Neural progenitor cell (in vitro differentiated cells): ENCODE data around the gene TMEM134. TPM values are rescaled to one million over a fixed set of nuclear protein-coding genes. Genes with fewer than 3 reads are reported as not detected.
A peak's percentile ranks its signal among the peaks of the same experiment; 100 is the strongest.
"Not testable (repeated sequence)": the region's sequence is repeated elsewhere in the genome, so short reads cannot be mapped to it uniquely, and the experiment has no call there.

Experiments used
- DNase-seq: peaks from one replicate; pipeline ENCODE4 v3.0.0-alpha.2; 2016; ENCODE audit warnings: low spot score
- H2AFZ ChIP-seq: fragments of 200-600 bp; sonication (generic); replicated peaks from 2 replicates; pipeline ENCODE4 v1.6.1; 2016; ENCODE audit warnings: antibody characterized with exemption
- H3F3A ChIP-seq: fragments of 200-600 bp; sonication (generic); 2 replicates; pipeline ENCODE4 v1.6.1; 2016; ENCODE audit warnings: antibody characterized with exemption, low read depth
- H3K27ac ChIP-seq: fragments of 200-600 bp; sonication (generic); 2 replicates; pipeline ENCODE4 v1.5.1; 2016; ENCODE audit warnings: mild to moderate bottlenecking
- H3K27me3 ChIP-seq: fragments of 200-600 bp; sonication (generic); 2 replicates; pipeline ENCODE4 v1.6.1; 2016; ENCODE audit warnings: mild to moderate bottlenecking, moderate library complexity
- H3K36me3 ChIP-seq: fragments of 200-600 bp; sonication (generic); 2 replicates; pipeline ENCODE4 v1.5.1; 2016
- H3K4me1 ChIP-seq: fragments of 200-600 bp; sonication (generic); 2 replicates; pipeline ENCODE4 v1.6.1; 2016; ENCODE audit warnings: mixed run types
- H3K4me2 ChIP-seq: fragments of 200-600 bp; sonication (generic); 2 replicates; pipeline ENCODE4 v1.6.1; 2016
- H3K4me3 ChIP-seq: fragments of 200-600 bp; sonication (generic); 2 replicates; pipeline ENCODE4 v1.5.1; 2016
- H3K79me2 ChIP-seq: fragments of 200-600 bp; sonication (generic); 2 replicates; pipeline ENCODE4 v1.6.1; 2016; ENCODE audit warnings: low read depth
- H3K9ac ChIP-seq: fragments of 200-600 bp; sonication (generic); 2 replicates; pipeline ENCODE4 v1.6.1; 2016
- H3K9me3 ChIP-seq: fragments of 200-600 bp; sonication (generic); 2 replicates; pipeline ENCODE4 v1.5.1; 2016; ENCODE audit warnings: low read depth
- H4K20me1 ChIP-seq: fragments of 200-600 bp; sonication (generic); 2 replicates; pipeline ENCODE4 v1.6.1; 2016; ENCODE audit warnings: low read depth
- H3K27ac Mint-ChIP-seq: 3 replicates; pipeline ENCODE4 v1.8.0; 2021; ENCODE audit warnings: mixed read lengths
- H3K27me3 Mint-ChIP-seq: 2 replicates; pipeline ENCODE4 v1.8.0; 2022; ENCODE audit warnings: low read depth, mild to moderate bottlenecking, inconsistent platforms, moderate library complexity, mixed read lengths; ENCODE audit not compliant: insufficient read depth
- H3K36me3 Mint-ChIP-seq: 3 replicates; pipeline ENCODE4 v1.8.0; 2021; ENCODE audit warnings: mixed read lengths
- H3K4me1 Mint-ChIP-seq: 3 replicates; pipeline ENCODE4 v1.8.0; 2021; ENCODE audit warnings: mixed read lengths
- H3K4me3 Mint-ChIP-seq: 3 replicates; pipeline ENCODE4 v1.8.0; 2021; ENCODE audit warnings: mild to moderate bottlenecking, moderate library complexity, mixed read lengths
- H3K9me3 Mint-ChIP-seq: 3 replicates; pipeline ENCODE4 v1.8.0; 2020; ENCODE audit warnings: mixed read lengths
- EZH2 ChIP-seq: fragments of 200-600 bp; sonication (generic); IDR thresholded peaks from 2 replicates; pipeline ENCODE4 v1.6.1; 2017; ENCODE audit warnings: antibody characterized with exemption, mild to moderate bottlenecking, moderate library complexity
- EZH2phosphoT487 ChIP-seq: fragments of 200-600 bp; sonication (generic); IDR thresholded peaks from 2 replicates; pipeline ENCODE4 v1.6.1; 2017; ENCODE audit warnings: antibody characterized with exemption
- total RNA-seq: library from RNA; depleted of rRNA; stranded (reverse); fragments of >200 nt; gene quantifications from 2 replicates; pipeline ENCODE4 v1.2.3, GENCODE V29; 2015; ENCODE audit warnings: low replicate concordance
- TF ChIP-seq, protein P1 (sequence below): fragments of 200-600 bp; sonication (generic); IDR thresholded peaks from 2 replicates; pipeline ENCODE4 v1.5.1; 2017; ENCODE audit warnings: antibody characterized with exemption, mild to moderate bottlenecking

TMEM134 gene
- total RNA-seq, 1 donor from 2014 or later = 68.1 TPM

DNA sequence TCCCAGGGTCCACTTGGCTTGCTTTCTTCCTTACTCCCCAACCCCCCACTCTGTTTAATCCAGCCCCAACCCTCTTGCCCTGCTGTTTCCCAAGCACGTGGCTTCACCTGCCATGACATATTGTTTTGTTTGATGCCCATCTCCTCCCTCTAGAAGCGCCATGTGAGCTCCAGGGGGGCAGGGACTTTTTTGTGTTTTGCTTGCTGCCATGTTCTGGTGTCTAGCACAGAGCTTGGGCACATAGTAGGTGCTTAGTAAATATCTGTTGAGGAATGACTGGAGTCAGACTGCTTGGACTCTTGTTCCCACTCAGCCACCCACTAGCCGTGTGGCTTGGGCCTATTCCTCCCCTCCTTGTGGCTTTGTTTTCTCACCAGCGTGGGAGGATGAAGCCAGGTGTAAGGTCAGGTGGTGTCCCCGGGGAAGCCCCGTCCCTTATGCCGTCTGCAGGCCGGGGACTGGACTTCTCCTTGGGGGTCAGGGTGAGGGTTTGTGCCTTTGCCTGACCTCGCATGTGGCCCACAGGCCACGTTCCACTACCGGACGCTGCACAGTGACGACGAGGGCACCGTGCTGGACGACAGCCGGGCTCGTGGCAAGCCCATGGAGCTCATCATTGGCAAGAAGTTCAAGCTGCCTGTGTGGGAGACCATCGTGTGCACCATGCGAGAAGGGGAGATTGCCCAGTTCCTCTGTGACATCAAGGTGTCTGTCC, 17.6 kb upstream of the TMEM134 start:
- H3K4me2 ChIP-seq = no peak overlapping the region
- H4K20me1 ChIP-seq = no peaks in the 10 kb centered on the region
- peaks cover 20% of the 10 kb centered on the region for H3K36me3 Mint-ChIP-seq
- no peaks in the 10 kb centered on the region for H3K36me3 ChIP-seq
- no peak overlapping the region for H3K27ac Mint-ChIP-seq
- H3K4me3 Mint-ChIP-seq = peak overlapping the region; percentile 33
- H3F3A ChIP-seq = no peaks in the 10 kb centered on the region
- H3K9me3 Mint-ChIP-seq = no peaks in the 10 kb centered on the region
- no peaks in the 10 kb centered on the region for H3K9me3 ChIP-seq
- no peak overlapping the region for H3K9ac ChIP-seq
- no peak overlapping the region for H3K4me3 ChIP-seq
- DNase-seq = no peak
- TF ChIP-seq, protein P1, sequence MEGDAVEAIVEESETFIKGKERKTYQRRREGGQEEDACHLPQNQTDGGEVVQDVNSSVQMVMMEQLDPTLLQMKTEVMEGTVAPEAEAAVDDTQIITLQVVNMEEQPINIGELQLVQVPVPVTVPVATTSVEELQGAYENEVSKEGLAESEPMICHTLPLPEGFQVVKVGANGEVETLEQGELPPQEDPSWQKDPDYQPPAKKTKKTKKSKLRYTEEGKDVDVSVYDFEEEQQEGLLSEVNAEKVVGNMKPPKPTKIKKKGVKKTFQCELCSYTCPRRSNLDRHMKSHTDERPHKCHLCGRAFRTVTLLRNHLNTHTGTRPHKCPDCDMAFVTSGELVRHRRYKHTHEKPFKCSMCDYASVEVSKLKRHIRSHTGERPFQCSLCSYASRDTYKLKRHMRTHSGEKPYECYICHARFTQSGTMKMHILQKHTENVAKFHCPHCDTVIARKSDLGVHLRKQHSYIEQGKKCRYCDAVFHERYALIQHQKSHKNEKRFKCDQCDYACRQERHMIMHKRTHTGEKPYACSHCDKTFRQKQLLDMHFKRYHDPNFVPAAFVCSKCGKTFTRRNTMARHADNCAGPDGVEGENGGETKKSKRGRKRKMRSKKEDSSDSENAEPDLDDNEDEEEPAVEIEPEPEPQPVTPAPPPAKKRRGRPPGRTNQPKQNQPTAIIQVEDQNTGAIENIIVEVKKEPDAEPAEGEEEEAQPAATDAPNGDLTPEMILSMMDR = no peak
- TF ChIP-seq EZH2 (no peak), EZH2phosphoT487 (no peak)
- H3K27me3 ChIP-seq = peaks cover 6% of the 10 kb centered on the region
- peaks cover 43% of the 10 kb centered on the region for H3K4me1 Mint-ChIP-seq
- H3K27me3 Mint-ChIP-seq = peaks cover 5% of the 10 kb centered on the region
- H3K4me1 ChIP-seq = no peaks in the 10 kb centered on the region
- peaks cover 11% of the 10 kb centered on the region for H3K79me2 ChIP-seq
- H2AFZ ChIP-seq = no peak overlapping the region
- H3K27ac ChIP-seq = no peak overlapping the region

DNA sequence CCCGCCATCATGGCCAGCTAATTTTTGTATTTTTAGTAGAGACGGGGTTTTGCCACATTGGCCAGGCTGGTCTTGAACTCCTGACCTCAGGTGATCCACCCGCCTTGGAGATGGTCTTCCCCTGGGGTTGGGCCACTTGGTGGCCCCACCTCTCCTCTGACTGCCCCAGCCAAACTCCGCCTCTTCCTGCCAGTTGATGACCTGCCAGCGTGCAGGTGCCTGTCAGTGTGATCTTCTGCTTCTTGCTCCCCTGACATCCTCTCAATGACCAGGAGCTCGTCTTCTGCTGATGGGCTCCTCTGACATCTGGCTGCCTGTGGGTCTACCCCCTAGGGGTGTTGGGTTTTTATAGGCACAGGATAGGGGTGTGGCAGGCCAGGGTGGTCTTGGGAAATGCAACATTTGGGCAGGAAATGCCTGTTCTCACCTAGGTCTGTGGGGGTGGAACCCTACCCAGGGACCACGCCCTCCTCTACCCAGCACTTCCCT, 16.9 kb upstream of the TMEM134 start:
- H2AFZ ChIP-seq, H4K20me1 ChIP-seq, H3K27ac ChIP-seq, DNase-seq, H3K27ac Mint-ChIP-seq, H3K4me1 ChIP-seq, H3K9me3 Mint-ChIP-seq, H3K9ac ChIP-seq, H3F3A ChIP-seq, H3K27me3 Mint-ChIP-seq, H3K27me3 ChIP-seq, H3K4me3 ChIP-seq, H3K36me3 ChIP-seq, H3K4me2 ChIP-seq, H3K9me3 ChIP-seq: not testable (repeated sequence)
- H3K36me3 Mint-ChIP-seq = peaks cover 18% of the 10 kb centered on the region
- peaks cover 41% of the 10 kb centered on the region for H3K4me1 Mint-ChIP-seq
- peaks cover 11% of the 10 kb centered on the region for H3K79me2 ChIP-seq
- peak overlapping the region; percentile 62 for H3K4me3 Mint-ChIP-seq

DNA sequence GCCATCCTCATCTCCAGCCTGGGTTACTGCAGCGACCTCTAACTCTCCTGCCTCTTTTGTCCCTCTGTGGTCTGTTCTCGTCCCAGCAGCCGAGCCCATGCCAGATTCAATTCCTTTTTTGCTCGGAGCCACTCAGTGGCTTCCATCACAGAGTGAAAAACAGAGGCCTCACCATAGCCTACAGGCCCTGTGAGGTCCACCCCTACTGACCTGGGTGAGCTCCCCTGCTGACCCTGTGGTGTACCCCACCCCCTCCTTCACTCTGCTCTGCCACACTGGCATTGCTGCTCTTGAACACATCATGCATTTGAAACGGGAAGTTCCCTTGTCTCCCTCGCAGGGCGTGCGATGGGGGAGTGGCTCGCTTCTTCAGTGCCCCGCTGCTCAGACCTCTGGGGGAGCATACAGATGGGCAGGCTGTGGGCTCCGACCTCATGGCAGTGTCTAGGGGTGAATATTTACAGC, 15.8 kb upstream of the TMEM134 start:
- H3K79me2 ChIP-seq = peaks cover 11% of the 10 kb centered on the region
- H2AFZ ChIP-seq = no peak overlapping the region
- H4K20me1 ChIP-seq = no peaks in the 10 kb centered on the region
- H3K4me2 ChIP-seq = no peak overlapping the region
- no peak for TF ChIP-seq EZH2
- TF ChIP-seq EZH2phosphoT487 = no peak
- TF ChIP-seq, protein P1 = no peak
- no peak overlapping the region for H3K27ac ChIP-seq
- H3K9me3 ChIP-seq = no peaks in the 10 kb centered on the region
- no peaks in the 10 kb centered on the region for H3K4me1 ChIP-seq
- no peak overlapping the region for H3K4me3 ChIP-seq
- H3K9me3 Mint-ChIP-seq = no peaks in the 10 kb centered on the region
- H3K4me3 Mint-ChIP-seq = peak overlapping the region; percentile 92
- DNase-seq = no peak
- peaks cover 11% of the 10 kb centered on the region for H3K27me3 ChIP-seq
- H3K36me3 ChIP-seq = no peaks in the 10 kb centered on the region
- H3K9ac ChIP-seq = no peak overlapping the region
- H3K27me3 Mint-ChIP-seq = peaks cover 8% of the 10 kb centered on the region
- peaks cover 41% of the 10 kb centered on the region for H3K4me1 Mint-ChIP-seq
- H3K36me3 Mint-ChIP-seq = peaks cover 17% of the 10 kb centered on the region
- peak overlapping the region; percentile 59 for H3K27ac Mint-ChIP-seq
- H3F3A ChIP-seq = no peaks in the 10 kb centered on the region
